ENCODE results near the gene PCSK1. TPM values are rescaled to one million over a fixed set of nuclear protein-coding genes. Genes with fewer than 3 reads are reported as not detected.

PCSK1 gene
- total and polyA plus RNA-seq, 7 donors, result 0.60 to 2.2 (median 1.7) TPM

GRCh38 chr5:96476654-96477053, 43.6 kb upstream of the PCSK1 start:
- Histone ChIP-seq H3K9me3 (no peaks in the 10 kb centered on the region), H3K36me3 (no peaks in the 10 kb centered on the region), H3K27ac (no peak overlapping the region), H3K4me3 (no peak overlapping the region), H3K4me1 (no peaks in the 10 kb centered on the region), H3K27me3 (no peaks in the 10 kb centered on the region)
- no peak for DNase-seq
- WGBS, 2 donors, result 88% methylated on average over 3 of the region's 3 CpGs
- TF ChIP-seq POLR2A (IDR thresholded peaks at IDR 0.05) (no peak), EP300 (IDR thresholded peaks at IDR 0.05) (no peak), CTCF (IDR thresholded peaks at IDR 0.05) (no peak), POLR2AphosphoS5 (IDR thresholded peaks at IDR 0.05) (no peak)
- intact Hi-C loops (cut with DNase I), result no loop called here

GRCh38 chr5:96474073-96474472, 41.0 kb upstream of the PCSK1 start:
- no peak for TF ChIP-seq POLR2A (IDR thresholded peaks at IDR 0.05)
- no peak for TF ChIP-seq EP300 (IDR thresholded peaks at IDR 0.05)
- no peak for TF ChIP-seq POLR2AphosphoS5 (IDR thresholded peaks at IDR 0.05)
- no peak for TF ChIP-seq CTCF (IDR thresholded peaks at IDR 0.05)
- whole genome bisulfite sequencing, 2 donors, result 83 to 88% methylated on average over 4 of the region's 4 CpGs
- no peak overlapping the region for H3K4me3 ChIP-seq
- no peak for DNase-seq
- H3K9me3 ChIP-seq, result no peaks in the 10 kb centered on the region
- no peaks in the 10 kb centered on the region for H3K27me3 ChIP-seq
- no peaks in the 10 kb centered on the region for H3K4me1 ChIP-seq
- no peak overlapping the region for H3K27ac ChIP-seq
- intact Hi-C loops (cut with DNase I), result no loop called here
- H3K36me3 ChIP-seq, result no peaks in the 10 kb centered on the region

- H3K27me3 ChIP-seq, result no peaks in the 10 kb centered on the region
- H3K4me1 ChIP-seq, result no peaks in the 10 kb centered on the region
- H3K27ac ChIP-seq, result no peak overlapping the region
- no peak for TF ChIP-seq EP300 (IDR thresholded peaks at IDR 0.05)
- TF ChIP-seq CTCF (IDR thresholded peaks at IDR 0.05), result no peak
- no peak for TF ChIP-seq POLR2AphosphoS5 (IDR thresholded peaks at IDR 0.05)
- TF ChIP-seq POLR2A (IDR thresholded peaks at IDR 0.05), result no peak
- no peaks in the 10 kb centered on the region for H3K36me3 ChIP-seq
- 15 to 24% methylated on average over 1 of the region's 1 CpG for WGBS, 2 donors
- intact Hi-C loops (cut with DNase I), result no loop called here
- no peak overlapping the region for H3K4me3 ChIP-seq
- no peak for DNase-seq
- no peaks in the 10 kb centered on the region for H3K9me3 ChIP-seq
Measured at GRCh38 chr5:96473155-96473554, 40.1 kb upstream of the PCSK1 start.

- Histone ChIP-seq H3K4me3 (no peak overlapping the region), H3K27ac (no peak overlapping the region), H3K27me3 (no peaks in the 10 kb centered on the region), H3K9me3 (no peaks in the 10 kb centered on the region), H3K36me3 (no peaks in the 10 kb centered on the region), H3K4me1 (no peaks in the 10 kb centered on the region)
- no peak for DNase-seq
- no peak for TF ChIP-seq POLR2A (IDR thresholded peaks at IDR 0.05)
- TF ChIP-seq POLR2AphosphoS5 (IDR thresholded peaks at IDR 0.05), result no peak
- TF ChIP-seq CTCF (IDR thresholded peaks at IDR 0.05), result no peak
- TF ChIP-seq EP300 (IDR thresholded peaks at IDR 0.05), result no peak
- intact Hi-C loops (cut with DNase I), result no loop called here
- 92 to 99% methylated on average over 1 of the region's 1 CpG for WGBS, 2 donors
Measured at GRCh38 chr5:96470785-96471184, 37.7 kb upstream of the PCSK1 start.

- no peak overlapping the region for H3K4me3 ChIP-seq
- no peaks in the 10 kb centered on the region for H3K36me3 ChIP-seq
- no peak for TF ChIP-seq CTCF (IDR thresholded peaks at IDR 0.05)
- TF ChIP-seq EP300 (IDR thresholded peaks at IDR 0.05), result no peak
- 87 to 90% methylated on average over 5 of the region's 5 CpGs for WGBS, 2 donors
- H3K9me3 ChIP-seq, result no peaks in the 10 kb centered on the region
- no peaks in the 10 kb centered on the region for H3K4me1 ChIP-seq
- no peak overlapping the region for H3K27ac ChIP-seq
- intact Hi-C loops (cut with DNase I), result no loop called here
- H3K27me3 ChIP-seq, result no peaks in the 10 kb centered on the region
- DNase-seq, result no peak
Measured at GRCh38 chr5:96468956-96469355, 35.9 kb upstream of the PCSK1 start.

All from sigmoid colon (tissue), 7 donors.